H1 (cell line): Measurements from ENCODE around the gene BIN2. TPM values are rescaled to one million over a fixed set of nuclear protein-coding genes. Genes with fewer than 3 reads are reported as not detected.

Experiments
- CHD7 ChIP-seq: fragments of 300-600 bp; sonication (generic); IDR thresholded peaks from 2 replicates; pipeline ENCODE4 v1.7.1; 2012; ENCODE audit warnings: low read length, moderate library complexity, mild to moderate bottlenecking, inconsistent platforms; ENCODE audit not compliant: insufficient replicate concordance
- polyA plus RNA-seq, 7 experiments: library from polyadenylated mRNA; depleted of rRNA in 3 of 7; stranded (reverse) in 5 of 7; unstranded in 2 of 7; fragments of >200 nt in 5 of 7; fragments of 200-250 nt in 2 of 7; gene quantifications; 1 replicate in 5 of 7; 2 replicates in 1 of 7; 4 replicates in 1 of 7; pipeline versions ENCODE4 v1.2.1 to v1.2.3, GENCODE V29; 2011 to 2013; ENCODE audit warnings: missing spikeins in 2 of 7, mixed read lengths in 2 of 7
- total RNA-seq: library from RNA; stranded (reverse); fragmentation: NEBNext Ultra II Directional; extraction: Animal tissue kit (Norgen Biotek cat#: 25700); gene quantifications from 2 replicates; pipeline ENCODE4 v1.2.1, GENCODE V29; 2021

BIN2 gene
- total and polyA plus RNA-seq, 2 of the 8 experiments (the other 6 are each of a cell fraction or from before 2014, with no cell fraction given) = not detected

- no peak for TF ChIP-seq CHD7
- TF ChIP-seq, all 59 proteins: peak for 0
These were observed 28.3 kb downstream of the BIN2 start (continued) for GRCh38 chr12:51295651-51296050.
